Measurements from ENCODE around the gene C1orf216. TPM values are rescaled to one million over a fixed set of nuclear protein-coding genes. Genes with fewer than 3 reads are reported as not detected.

Gene C1orf216
- total RNA-seq, 1 experiment from 2014 or later, result 10.1 TPM

GRCh38 chr1:35691571-35692220 is 27.0 kb downstream of the C1orf216 start (continued):
- TF ChIP-seq ATF2 (CRISPR knock-in tag; IDR thresholded peaks at IDR 0.05; ENCODE audit: borderline replicate concordance, low read depth) (no peak), CBFB (CRISPR knock-in tag; IDR thresholded peaks at IDR 0.05; ENCODE audit: low read depth) (no peak), SP1 (CRISPR knock-in tag; conservative IDR thresholded peaks at IDR 0.05) (no peak), E2F1 (CRISPR knock-in tag; IDR thresholded peaks at IDR 0.05) (no peak), PRDM15 (CRISPR knock-in tag; IDR thresholded peaks at IDR 0.05) (no peak)

- DNase-seq (ENCODE audit: low spot score) (peak; percentile 20), ATAC-seq (peak; percentile 72)
- ChIA-PET POLR2A (interaction anchor here (0.5 to 0.6 kb wide), 2 partner anchors 11 to 37 kb away, joined by 3 to 7 read pairs; no protein-coding TSS in a partner anchor), CTCF (interaction anchor here (1.0 to 1.7 kb wide), 4 partner anchors 12 to 146 kb away, joined by 3 to 11 read pairs (median 6); no protein-coding TSS in a partner anchor)
- TF ChIP-seq CTCF (IDR thresholded peaks at IDR 0.05), result no peak
- TF ChIP-seq NFE2L1 (CRISPR knock-in tag; IDR thresholded peaks at IDR 0.05), result no peak
- TF ChIP-seq AR (CRISPR knock-in tag; IDR thresholded peaks at IDR 0.05), result no peak
- no peak for TF ChIP-seq ZNF671 (CRISPR knock-in tag; IDR thresholded peaks at IDR 0.05)
- no peak for TF ChIP-seq ZNF317 (CRISPR knock-in tag; IDR thresholded peaks at IDR 0.05; ENCODE audit: borderline replicate concordance, low read depth)
- TF ChIP-seq AFF4 (CRISPR knock-in tag; IDR thresholded peaks at IDR 0.05; ENCODE audit: borderline replicate concordance), result no peak
- no peak for TF ChIP-seq ATF6 (CRISPR knock-in tag; IDR thresholded peaks at IDR 0.05)
- no peak for TF ChIP-seq ATF2 (CRISPR knock-in tag; IDR thresholded peaks at IDR 0.05; ENCODE audit: borderline replicate concordance, low read depth)
- no peak for TF ChIP-seq GABPB1 (CRISPR knock-in tag; IDR thresholded peaks at IDR 0.05)
- TF ChIP-seq ZNF232 (CRISPR knock-in tag; IDR thresholded peaks at IDR 0.05), result no peak
- TF ChIP-seq CBFB (CRISPR knock-in tag; IDR thresholded peaks at IDR 0.05; ENCODE audit: low read depth), result no peak
- Mint-ChIP-seq H3K4me1 (peaks cover 24% of the 10 kb centered on the region), H3K9me3 (peaks cover 4% of the 10 kb centered on the region; the same call in 1 of the 2 replicates), H3K27ac (no peak overlapping the region), H3K27me3 (ENCODE audit: low read depth) (peaks cover 4% of the 10 kb centered on the region; the same call in 1 of the 2 replicates), H3K4me3 (no peak overlapping the region), H3K36me3 (no peaks in the 10 kb centered on the region)
Measured at GRCh38 chr1:35691080-35691479, 27.6 kb downstream of the C1orf216 start.

Data from WTC11 (cell line).